D341Med (cell line): ENCODE data around the gene HSPA4.

ENCODE experiments used
- DNase-seq: peaks from one replicate; pipeline ENCODE4 v3.0.0; 2012; ENCODE audit warnings: low spot score

The HSPA4 gene

GRCh38 chr5:133106343-133106742 is 54.5 kb downstream of the HSPA4 start:
- no peak for DNase-seq

DNA sequence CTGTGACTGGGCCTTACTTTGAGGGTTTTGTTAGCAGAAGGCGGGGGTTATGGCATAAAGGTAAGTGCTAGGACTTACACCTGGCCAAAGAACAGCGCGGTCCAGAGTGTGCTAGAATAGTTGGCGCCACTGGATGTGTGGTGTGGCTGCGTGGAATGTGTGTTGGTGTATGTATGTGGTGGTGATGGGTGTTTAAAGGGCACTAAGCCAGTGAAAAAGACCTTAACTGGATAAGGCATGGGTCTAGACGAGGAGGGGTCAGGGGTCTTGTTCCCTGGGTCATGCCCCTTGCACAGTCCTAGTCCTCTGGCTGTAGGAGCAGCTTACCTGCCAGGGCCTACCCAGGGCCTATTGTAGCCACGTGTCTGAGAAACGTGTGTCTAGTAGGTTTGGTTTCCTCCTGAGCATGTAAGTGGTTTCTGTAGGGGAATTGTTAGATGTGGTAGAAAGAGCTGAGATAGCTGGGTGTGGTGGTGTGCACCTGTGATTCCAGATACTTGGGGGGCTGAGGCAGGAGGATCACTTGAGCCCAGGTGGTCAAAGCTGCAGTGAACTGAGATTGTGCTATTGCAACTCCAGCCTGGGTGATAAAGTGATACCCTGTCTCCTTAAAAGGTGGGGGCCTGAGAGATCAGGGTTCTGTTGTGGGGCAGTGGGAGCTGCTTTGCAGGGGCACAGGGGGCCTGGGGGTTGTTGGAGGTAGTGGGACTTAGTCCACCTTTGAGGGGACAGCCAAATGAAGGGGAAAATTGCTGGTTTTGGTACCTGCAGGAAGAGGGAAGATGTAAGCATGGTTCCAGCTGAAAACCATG is 55.2 kb downstream of the HSPA4 start:
- DNase-seq: no peak

- no peak for DNase-seq
These were observed 56.7 kb downstream of the HSPA4 start for GRCh38 chr5:133108481-133108921.

GRCh38 chr5:133109655-133110483 is 58.1 kb downstream of the HSPA4 start:
- DNase-seq: no peak

- no peak for DNase-seq
These were observed 58.9 kb downstream of the HSPA4 start for GRCh38 chr5:133110709-133111108.

DNA sequence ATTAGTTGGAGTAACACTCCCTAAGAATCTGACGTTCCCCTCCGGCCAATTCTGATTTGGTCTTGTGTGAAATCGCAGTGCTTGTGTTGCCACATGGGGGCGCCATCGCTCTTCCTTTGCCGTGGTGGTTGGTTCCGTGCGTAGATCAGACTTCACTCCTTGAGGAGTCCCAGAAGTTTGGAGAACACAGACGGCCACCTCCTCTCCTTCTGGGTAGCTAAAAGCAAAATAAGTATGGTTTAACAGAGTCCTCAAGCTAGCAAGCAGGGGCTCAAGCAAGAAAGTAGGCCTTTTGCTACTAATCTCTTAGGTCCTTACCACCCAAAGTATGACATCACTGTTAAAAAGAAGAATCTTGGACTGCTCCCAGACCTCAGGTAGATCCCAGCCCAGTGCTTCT is 59.5 kb downstream of the HSPA4 start:
- DNase-seq: peak; percentile 82

DNA sequence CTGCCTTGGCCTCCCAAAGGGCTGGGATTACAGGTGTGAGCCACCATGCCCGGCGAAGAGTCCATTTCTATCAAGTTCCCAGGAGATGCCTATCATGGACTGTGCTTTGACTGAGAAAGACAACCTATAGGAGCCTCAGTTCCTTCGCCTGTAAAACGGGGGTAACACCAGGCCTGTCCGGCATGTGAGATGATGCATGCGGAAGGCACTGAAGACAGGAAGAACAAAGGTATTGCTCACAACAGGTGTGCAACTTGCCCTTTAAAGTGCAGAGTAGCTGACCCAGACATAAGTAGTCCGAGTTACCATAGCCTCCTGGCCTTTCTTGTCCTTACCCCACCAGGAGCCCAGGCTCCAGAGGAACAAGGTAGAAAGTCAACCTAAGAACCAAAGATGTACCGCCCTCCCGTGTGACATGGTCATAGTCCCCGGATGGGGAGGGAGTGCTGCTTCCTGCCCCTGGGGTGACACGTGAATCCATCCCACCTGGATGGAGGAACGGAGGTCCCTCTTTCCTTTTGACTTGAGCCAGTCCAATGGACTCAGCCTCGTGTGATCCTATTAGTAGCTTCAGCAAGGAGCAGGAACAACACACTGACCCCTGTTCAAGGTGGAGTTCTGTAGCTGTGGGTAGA is 60.3 kb downstream of the HSPA4 start:
- no peak for DNase-seq

- no peak for DNase-seq
These were observed 61.7 kb downstream of the HSPA4 start for GRCh38 chr5:133113331-133114061.

DNA sequence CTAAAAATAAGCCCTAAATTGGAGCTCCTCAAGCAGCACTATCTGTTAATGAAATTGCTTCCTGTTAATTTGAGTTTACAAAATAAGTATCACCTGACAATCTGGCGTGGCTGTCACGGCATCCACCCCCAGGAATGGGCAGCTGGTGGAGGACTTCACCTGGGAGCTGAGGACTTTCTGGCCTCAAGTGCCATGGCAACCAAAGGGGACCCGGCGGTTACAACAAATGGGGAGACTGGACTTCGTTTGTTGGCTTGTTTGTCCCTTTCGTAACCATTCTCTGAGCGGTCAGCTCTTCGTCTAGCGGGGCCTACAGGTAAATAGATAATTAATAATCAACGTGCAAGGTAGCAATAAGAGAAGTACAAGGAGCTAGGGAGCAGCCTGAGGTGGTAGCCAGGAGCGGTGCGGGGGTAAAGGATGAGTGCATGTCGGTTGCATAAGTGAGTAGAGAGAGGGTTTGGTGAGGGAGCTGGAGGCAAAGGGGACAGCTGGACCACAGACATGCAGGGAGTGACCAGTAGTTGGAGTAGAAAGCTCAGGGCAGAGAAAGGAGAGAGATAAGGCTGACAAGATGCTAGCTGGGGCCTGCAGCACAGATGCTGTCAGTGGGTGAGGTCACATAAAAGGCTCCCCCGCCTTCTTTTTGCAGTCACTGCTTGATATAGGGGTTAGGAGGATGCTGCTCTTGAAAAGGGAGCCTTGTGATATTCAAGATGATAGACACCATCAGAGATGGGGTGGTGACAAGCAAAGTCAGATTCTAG is 62.5 kb downstream of the HSPA4 start:
- no peak for DNase-seq

GRCh38 chr5:133114933-133115310 is 63.1 kb downstream of the HSPA4 start:
- DNase-seq: no peak

- no peak for DNase-seq
These were observed 64.8 kb downstream of the HSPA4 start for GRCh38 chr5:133116601-133117000.

- DNase-seq: no peak
These were observed 65.5 kb downstream of the HSPA4 start for GRCh38 chr5:133117166-133117911.

DNA sequence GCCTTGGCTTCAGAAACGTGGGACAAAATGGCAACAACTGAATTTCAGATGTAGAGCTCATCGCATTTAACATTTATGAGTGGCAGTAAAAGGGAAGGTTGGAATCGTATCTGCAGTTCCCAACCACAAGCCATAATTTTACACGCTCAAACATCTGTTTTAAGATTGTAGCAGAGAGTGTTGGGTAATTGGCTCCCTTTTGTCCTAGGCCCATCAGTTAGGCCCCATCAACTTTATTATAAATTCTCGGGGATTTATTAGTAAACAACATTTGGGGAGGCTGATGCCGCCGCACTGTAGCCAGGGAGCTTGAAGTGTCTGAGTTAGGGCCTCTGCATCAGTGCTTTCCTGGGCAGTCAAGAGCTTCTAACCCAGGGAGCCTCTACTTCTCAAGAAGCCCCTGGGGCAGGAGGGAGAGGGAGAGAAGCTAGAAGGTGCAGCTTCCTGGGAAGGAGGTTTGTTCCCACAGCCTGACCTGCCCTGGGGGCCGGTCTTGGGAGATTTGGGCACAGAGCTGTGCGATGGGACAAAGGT is 66.2 kb downstream of the HSPA4 start:
- DNase-seq: no peak

DNA sequence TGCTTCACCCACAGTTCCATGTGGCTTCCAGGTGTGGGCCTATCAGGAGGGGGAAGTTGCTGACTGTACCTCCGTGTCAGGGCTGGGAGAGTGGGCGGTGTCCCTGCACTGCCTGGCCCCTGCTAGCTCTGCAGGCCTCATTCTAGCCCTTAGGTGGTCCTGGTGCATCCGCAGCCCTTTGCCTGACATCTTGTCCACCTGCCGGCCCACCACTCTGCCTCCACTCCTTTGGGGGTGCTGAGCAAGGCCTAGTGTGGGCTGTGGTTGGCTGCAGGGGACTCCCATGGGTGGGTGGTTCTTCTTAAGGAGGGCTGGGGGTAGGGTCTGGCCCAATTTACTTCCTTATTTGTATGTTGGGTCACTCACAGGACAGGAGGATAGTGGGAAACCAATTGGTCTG is 66.9 kb downstream of the HSPA4 start:
- no peak for DNase-seq

GRCh38 chr5:133119233-133119711 is 67.5 kb downstream of the HSPA4 start:
- no peak for DNase-seq

- no peak for DNase-seq
These were observed 68.4 kb downstream of the HSPA4 start for GRCh38 chr5:133120156-133120750.

DNA sequence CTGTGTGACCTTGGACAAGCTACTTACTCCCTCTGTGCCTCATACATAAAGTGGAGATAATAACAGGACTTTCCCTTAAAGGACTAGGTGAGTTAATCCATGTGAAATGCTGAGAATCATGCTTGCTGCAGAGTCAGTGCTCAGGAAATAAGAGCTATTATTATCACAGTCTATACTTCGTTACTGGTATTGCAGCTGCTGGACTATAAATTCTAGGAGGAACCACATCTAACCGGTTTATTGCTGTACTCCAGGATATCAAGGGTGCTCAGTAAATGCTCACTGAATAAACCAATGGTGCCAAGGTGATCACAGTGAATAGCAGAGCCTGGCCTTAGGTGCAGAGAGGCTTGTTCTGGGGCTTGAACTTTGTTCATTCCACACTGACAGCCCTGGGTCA is 69.3 kb downstream of the HSPA4 start:
- no peak for DNase-seq

- DNase-seq: no peak
These were observed 69.9 kb downstream of the HSPA4 start for GRCh38 chr5:133121611-133122150.

- no peak for DNase-seq
These were observed 70.9 kb downstream of the HSPA4 start for GRCh38 chr5:133122711-133123110.
